Islet precursor cell (in vitro differentiated cells): ENCODE measurements around the gene GABRB1.

Experiments
- DNase-seq: peaks from one replicate; pipeline ENCODE4 v3.0.0-alpha.2; 2018

Gene GABRB1

GRCh38 chr4:47050761-47051725 is 19.7 kb downstream of the GABRB1 start:
- DNase-seq: no peak

- DNase-seq: no peak
These were observed 22.1 kb downstream of the GABRB1 start for GRCh38 chr4:47053485-47053884.

GRCh38 chr4:47054130-47054529 is 22.8 kb downstream of the GABRB1 start:
- DNase-seq: no peak

GRCh38 chr4:47057991-47058390 is 26.6 kb downstream of the GABRB1 start:
- no peak for DNase-seq

- no peak for DNase-seq
These were observed 29.2 kb downstream of the GABRB1 start for GRCh38 chr4:47060561-47060960.

- no peak for DNase-seq
These were observed 30.1 kb downstream of the GABRB1 start for GRCh38 chr4:47061435-47061834.

GRCh38 chr4:47065051-47065481 is 33.7 kb downstream of the GABRB1 start:
- DNase-seq: no peak

GRCh38 chr4:47068986-47069385 is 37.6 kb downstream of the GABRB1 start:
- DNase-seq: no peak

- DNase-seq: no peak
These were observed 40.6 kb downstream of the GABRB1 start for GRCh38 chr4:47071901-47072341.

GRCh38 chr4:47073647-47074046 is 42.3 kb downstream of the GABRB1 start:
- no peak for DNase-seq

- no peak for DNase-seq
These were observed 43.4 kb downstream of the GABRB1 start for GRCh38 chr4:47074816-47075215.

- DNase-seq: no peak
These were observed 43.9 kb downstream of the GABRB1 start for GRCh38 chr4:47075262-47075661.

- no peak for DNase-seq
These were observed 44.6 kb downstream of the GABRB1 start for GRCh38 chr4:47075919-47076318.

- no peak for DNase-seq
These were observed 52.7 kb downstream of the GABRB1 start for GRCh38 chr4:47084111-47084510.

- DNase-seq: no peak
These were observed 53.4 kb downstream of the GABRB1 start for GRCh38 chr4:47084795-47085194.

- no peak for DNase-seq
These were observed 56.9 kb downstream of the GABRB1 start for GRCh38 chr4:47088298-47088697.

- DNase-seq: no peak
These were observed 64.5 kb downstream of the GABRB1 start for GRCh38 chr4:47095884-47096283.

GRCh38 chr4:47101453-47101852 is 70.1 kb downstream of the GABRB1 start:
- DNase-seq: no peak

- no peak for DNase-seq
These were observed 73.6 kb downstream of the GABRB1 start for GRCh38 chr4:47104986-47105385.

- no peak for DNase-seq
These were observed 75.2 kb downstream of the GABRB1 start for GRCh38 chr4:47106561-47106960.

- no peak for DNase-seq
These were observed 78.0 kb downstream of the GABRB1 start for GRCh38 chr4:47109379-47109778.

- no peak for DNase-seq
These were observed 79.3 kb downstream of the GABRB1 start for GRCh38 chr4:47110546-47111132.

- DNase-seq: no peak
These were observed 87.0 kb downstream of the GABRB1 start for GRCh38 chr4:47118192-47118929.

- no peak for DNase-seq
These were observed 89.4 kb downstream of the GABRB1 start for GRCh38 chr4:47120783-47121182.
